Uterus (tissue), 2 donors: ENCODE data around the gene DCAF5.

Source experiments
- CTCF ChIP-seq, 4 experiments: fragments of 200-600 bp in 2 of 4; fragments of 450-650 bp in 2 of 4; sonication (generic) in 2 of 4; IDR thresholded peaks; one replicate each; pipeline ENCODE4 v1.5.1; 2016 to 2019; ENCODE audit warnings: antibody characterized with exemption in 4 of 4, mild to moderate bottlenecking in 2 of 4, moderate library complexity in 1 of 4
- POLR2A ChIP-seq, 2 donors: fragments of 450-650 bp; IDR thresholded peaks; one replicate each; pipeline ENCODE4 v1.6.1; 2016; ENCODE audit warnings: antibody characterized with exemption in 2 of 2, mild to moderate bottlenecking in 1 of 2, moderate library complexity in 1 of 2

GRCh38 chr14:69129264-69129880 is 23.5 kb downstream of the DCAF5 start:
- TF ChIP-seq CTCF (IDR thresholded peaks at IDR 0.05) (peak; percentile 86 to 90 (median 88)), POLR2A (IDR thresholded peaks at IDR 0.05) (no peak)
